Astrocyte (in vitro differentiated cells and primary cell): ENCODE data around the gene RIT2. TPM values are rescaled to one million over a fixed set of nuclear protein-coding genes. Genes with fewer than 3 reads are reported as not detected.
A peak's percentile ranks its signal among the peaks of the same experiment; 100 is the strongest.

Source experiments
- DNase-seq: peaks from one replicate; pipeline ENCODE4 v3.0.0-alpha.2; 2010; ENCODE audit warnings: low read depth
- FAIRE-seq: peaks from 2 replicates; lab custom pipeline; 2011; peaks lifted over from hg19 to GRCh38; lab: Jason Lieb, UNC
- H2AFZ ChIP-seq: 2 replicates; pipeline ENCODE4 v1.6.0; 2012; ENCODE audit warnings: low read depth, low read length, inconsistent platforms
- H3K27ac ChIP-seq: 2 replicates; pipeline ENCODE4 v1.5.1; 2011; ENCODE audit warnings: low read depth, low read length, inconsistent platforms
- H3K27me3 ChIP-seq: 2 replicates; pipeline ENCODE4 v1.6.0; 2011; ENCODE audit warnings: low read length, inconsistent platforms; ENCODE audit not compliant: insufficient read depth
- H3K36me3 ChIP-seq: 2 replicates; pipeline ENCODE4 v1.5.1; 2011; ENCODE audit warnings: low read length, inconsistent platforms; ENCODE audit not compliant: insufficient read depth
- H3K4me1 ChIP-seq: 2 replicates; pipeline ENCODE4 v1.5.1; 2011; ENCODE audit warnings: low read length, inconsistent platforms; ENCODE audit not compliant: insufficient read depth
- H3K4me2 ChIP-seq: 2 replicates; pipeline ENCODE4 v1.6.0; 2012; ENCODE audit warnings: low read length, inconsistent platforms
- H3K4me3 ChIP-seq: 2 replicates; pipeline ENCODE4 v1.5.1; 2011; ENCODE audit warnings: low read depth, mild to moderate bottlenecking, low read length, inconsistent platforms; ENCODE audit not compliant: insufficient read depth
- H3K79me2 ChIP-seq: 2 replicates; pipeline ENCODE4 v1.6.0; 2012; ENCODE audit warnings: mild to moderate bottlenecking, low read length, inconsistent platforms; ENCODE audit not compliant: insufficient read depth
- H3K9ac ChIP-seq: 2 replicates; pipeline ENCODE4 v1.6.0; 2012; ENCODE audit warnings: mild to moderate bottlenecking, low read length, inconsistent platforms
- H3K9me3 ChIP-seq: 2 replicates; pipeline ENCODE4 v1.5.1; 2012; ENCODE audit warnings: low read depth, mild to moderate bottlenecking, low read length, inconsistent platforms; ENCODE audit not compliant: insufficient read depth
- H4K20me1 ChIP-seq: 2 replicates; pipeline ENCODE4 v1.6.0; 2012; ENCODE audit warnings: low read length, inconsistent platforms; ENCODE audit not compliant: insufficient read depth
- H3K27ac Mint-ChIP-seq: one replicate; pipeline ENCODE4 v1.8.0; 2021; ENCODE audit warnings: mild to moderate bottlenecking, mixed read lengths; ENCODE audit not compliant: unreplicated experiment
- H3K27me3 Mint-ChIP-seq: one replicate; pipeline ENCODE4 v1.8.0; 2021; ENCODE audit warnings: low read depth, mixed read lengths; ENCODE audit not compliant: unreplicated experiment
- H3K36me3 Mint-ChIP-seq: one replicate; pipeline ENCODE4 v1.8.0; 2021; ENCODE audit warnings: low read depth, mixed read lengths; ENCODE audit not compliant: unreplicated experiment
- H3K4me1 Mint-ChIP-seq: one replicate; pipeline ENCODE4 v1.8.0; 2021; ENCODE audit warnings: low read depth, mixed read lengths; ENCODE audit not compliant: unreplicated experiment
- H3K4me3 Mint-ChIP-seq: one replicate; pipeline ENCODE4 v1.8.0; 2021; ENCODE audit warnings: mild to moderate bottlenecking, moderate library complexity, mixed read lengths; ENCODE audit not compliant: unreplicated experiment
- H3K9me3 Mint-ChIP-seq: one replicate; pipeline ENCODE4 v1.8.0; 2021; ENCODE audit warnings: mild to moderate bottlenecking, mixed read lengths; ENCODE audit not compliant: unreplicated experiment
- EZH2 ChIP-seq: IDR thresholded peaks from 2 replicates; pipeline ENCODE4 v1.6.1; 2012; ENCODE audit warnings: mild to moderate bottlenecking, low read length, inconsistent platforms; ENCODE audit not compliant: insufficient read depth
- total RNA-seq: library from RNA; stranded (reverse); gene quantifications from 2 replicates; pipeline ENCODE4 v1.2.1, GENCODE V29; 2021
- TF ChIP-seq, protein P1 (sequence below): IDR thresholded peaks from 2 replicates; pipeline ENCODE4 v1.5.1; 2011; ENCODE audit warnings: low read depth, mild to moderate bottlenecking, inconsistent platforms, low read length, moderate library complexity; ENCODE audit not compliant: insufficient read depth

Gene RIT2
- total RNA-seq, 1 donor from 2014 or later, result not detected

DNA sequence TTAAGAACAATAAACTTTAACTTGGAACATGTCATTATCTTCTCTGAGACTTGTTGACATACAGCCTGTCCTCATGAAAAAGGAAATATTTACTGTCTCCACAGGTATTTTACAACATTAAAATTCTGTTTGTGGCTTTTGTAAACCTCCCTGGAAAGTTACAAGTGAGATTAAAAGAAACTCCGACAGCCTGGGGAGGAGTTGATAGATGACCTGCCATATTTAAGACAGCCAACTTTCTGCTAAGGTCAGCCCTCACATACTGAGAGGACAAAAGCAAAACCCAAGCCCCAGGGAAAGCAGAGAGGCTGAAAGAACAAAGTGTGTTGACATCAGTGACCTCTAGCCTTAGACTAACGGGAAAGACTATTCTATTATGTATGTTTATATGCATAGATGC is 350.2 kb downstream of the RIT2 start:
- H3K9me3 ChIP-seq, result no peaks in the 10 kb centered on the region
- H3K27me3 Mint-ChIP-seq, result peaks cover 2% of the 10 kb centered on the region
- no peak for FAIRE-seq
- no peaks in the 10 kb centered on the region for H4K20me1 ChIP-seq
- no peaks in the 10 kb centered on the region for H3K27me3 ChIP-seq
- no peak overlapping the region for H3K4me2 ChIP-seq
- H3K4me3 ChIP-seq, result no peak overlapping the region
- no peaks in the 10 kb centered on the region for H3K4me1 ChIP-seq
- no peak overlapping the region for H3K27ac Mint-ChIP-seq
- no peak overlapping the region for H3K4me3 Mint-ChIP-seq
- TF ChIP-seq, protein P1, sequence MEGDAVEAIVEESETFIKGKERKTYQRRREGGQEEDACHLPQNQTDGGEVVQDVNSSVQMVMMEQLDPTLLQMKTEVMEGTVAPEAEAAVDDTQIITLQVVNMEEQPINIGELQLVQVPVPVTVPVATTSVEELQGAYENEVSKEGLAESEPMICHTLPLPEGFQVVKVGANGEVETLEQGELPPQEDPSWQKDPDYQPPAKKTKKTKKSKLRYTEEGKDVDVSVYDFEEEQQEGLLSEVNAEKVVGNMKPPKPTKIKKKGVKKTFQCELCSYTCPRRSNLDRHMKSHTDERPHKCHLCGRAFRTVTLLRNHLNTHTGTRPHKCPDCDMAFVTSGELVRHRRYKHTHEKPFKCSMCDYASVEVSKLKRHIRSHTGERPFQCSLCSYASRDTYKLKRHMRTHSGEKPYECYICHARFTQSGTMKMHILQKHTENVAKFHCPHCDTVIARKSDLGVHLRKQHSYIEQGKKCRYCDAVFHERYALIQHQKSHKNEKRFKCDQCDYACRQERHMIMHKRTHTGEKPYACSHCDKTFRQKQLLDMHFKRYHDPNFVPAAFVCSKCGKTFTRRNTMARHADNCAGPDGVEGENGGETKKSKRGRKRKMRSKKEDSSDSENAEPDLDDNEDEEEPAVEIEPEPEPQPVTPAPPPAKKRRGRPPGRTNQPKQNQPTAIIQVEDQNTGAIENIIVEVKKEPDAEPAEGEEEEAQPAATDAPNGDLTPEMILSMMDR, result no peak
- no peak for TF ChIP-seq EZH2
- H3K9ac ChIP-seq, result no peak overlapping the region
- no peaks in the 10 kb centered on the region for H3K79me2 ChIP-seq
- no peaks in the 10 kb centered on the region for H3K36me3 Mint-ChIP-seq
- no peak overlapping the region for H3K27ac ChIP-seq
- H3K4me1 Mint-ChIP-seq, result no peaks in the 10 kb centered on the region
- H3K36me3 ChIP-seq, result no peaks in the 10 kb centered on the region
- H3K9me3 Mint-ChIP-seq, result no peaks in the 10 kb centered on the region
- peak; percentile 8 for DNase-seq
- no peak overlapping the region for H2AFZ ChIP-seq

DNA sequence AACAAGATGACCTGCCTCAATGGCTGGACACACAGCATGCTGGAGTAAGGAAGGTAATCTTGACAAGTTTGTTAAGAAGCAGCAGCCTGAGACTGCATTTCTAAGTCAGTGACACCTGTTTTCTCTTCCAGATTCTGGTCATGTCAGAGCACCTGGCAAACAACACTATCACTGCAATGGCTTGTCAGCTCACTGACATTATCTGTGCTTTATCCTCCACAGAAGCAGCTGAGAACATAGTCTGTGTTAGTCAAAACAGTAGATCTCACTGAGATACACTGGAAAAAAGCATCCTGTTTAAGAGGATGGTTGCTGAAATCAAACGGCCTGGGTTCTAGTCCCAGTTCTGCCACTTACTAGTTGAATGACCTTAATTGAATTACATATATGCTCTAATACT is 355.2 kb downstream of the RIT2 start:
- no peaks in the 10 kb centered on the region for H3K36me3 ChIP-seq

DNA sequence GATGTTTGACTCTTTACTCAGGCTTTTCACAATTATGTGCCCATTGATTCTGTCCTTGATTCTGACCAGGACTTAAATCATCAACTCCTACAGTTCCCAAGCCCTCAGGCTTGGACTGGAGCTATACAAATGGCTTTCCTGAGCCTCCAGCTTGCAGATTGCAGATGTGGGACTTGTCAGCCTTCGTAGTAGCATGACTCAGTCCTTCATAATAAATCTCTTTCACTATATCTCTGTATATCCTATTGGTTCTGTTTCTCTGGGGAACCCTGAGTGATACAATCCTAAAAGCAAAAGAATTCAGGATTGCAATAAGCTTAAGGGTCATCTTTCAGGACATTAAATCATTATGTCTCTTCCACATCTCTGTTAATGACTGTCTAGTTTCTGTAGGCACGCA is 356.6 kb downstream of the RIT2 start:
- Histone ChIP-seq H4K20me1 (no peaks in the 10 kb centered on the region), H2AFZ (no peak overlapping the region), H3K27ac (no peak overlapping the region), H3K27me3 (no peaks in the 10 kb centered on the region), H3K4me2 (no peak overlapping the region), H3K9ac (no peak overlapping the region), H3K79me2 (no peaks in the 10 kb centered on the region), H3K36me3 (no peaks in the 10 kb centered on the region), H3K9me3 (no peaks in the 10 kb centered on the region), H3K4me3 (no peak overlapping the region), H3K4me1 (no peaks in the 10 kb centered on the region)
- H3K4me1 Mint-ChIP-seq, result no peaks in the 10 kb centered on the region
- DNase-seq (peak; percentile 40), FAIRE-seq (no peak)
- TF ChIP-seq EZH2, result no peak
- TF ChIP-seq, protein P1, result no peak
- H3K4me3 Mint-ChIP-seq, result no peak overlapping the region
- no peak overlapping the region for H3K27ac Mint-ChIP-seq
- no peaks in the 10 kb centered on the region for H3K9me3 Mint-ChIP-seq
- H3K27me3 Mint-ChIP-seq, result peaks cover 2% of the 10 kb centered on the region
- H3K36me3 Mint-ChIP-seq, result no peaks in the 10 kb centered on the region

More for the DNA sequence above, 355.2 kb downstream of the RIT2 start:
- no peak for FAIRE-seq
- no peak overlapping the region for H2AFZ ChIP-seq
- H3K27me3 ChIP-seq, result no peaks in the 10 kb centered on the region
- H3K4me2 ChIP-seq, result no peak overlapping the region
- DNase-seq, result no peak
- no peak overlapping the region for H3K4me3 Mint-ChIP-seq
- no peaks in the 10 kb centered on the region for H3K4me1 Mint-ChIP-seq
- no peak for TF ChIP-seq EZH2
- TF ChIP-seq, protein P1, result no peak
- peaks cover 2% of the 10 kb centered on the region for H3K27me3 Mint-ChIP-seq
- no peaks in the 10 kb centered on the region for H3K9me3 ChIP-seq
- H4K20me1 ChIP-seq, result no peaks in the 10 kb centered on the region
- no peak overlapping the region for H3K27ac Mint-ChIP-seq
- H3K9ac ChIP-seq, result no peak overlapping the region
- H3K36me3 Mint-ChIP-seq, result no peaks in the 10 kb centered on the region
- H3K4me1 ChIP-seq, result no peaks in the 10 kb centered on the region
- H3K79me2 ChIP-seq, result no peaks in the 10 kb centered on the region
- no peak overlapping the region for H3K4me3 ChIP-seq
- H3K9me3 Mint-ChIP-seq, result no peaks in the 10 kb centered on the region
- no peak overlapping the region for H3K27ac ChIP-seq
